Epithelial cell of esophagus (primary cell): Measurements from ENCODE around the gene GKN2.
A peak's percentile ranks its signal among the peaks of the same experiment; 100 is the strongest.

Experiments used
- DNase-seq: peaks from one replicate; pipeline ENCODE4 v3.0.0; 2010; ENCODE audit warnings: low read depth
- H3K4me3 ChIP-seq: 2 replicates; pipeline ENCODE4 v1.5.1; 2011; ENCODE audit warnings: mild to moderate bottlenecking, low read length, control low read depth
- TF ChIP-seq, protein P1 (sequence below): IDR thresholded peaks from 2 replicates; pipeline ENCODE4 v1.5.1; 2011; ENCODE audit warnings: low read depth, mild to moderate bottlenecking, low read length, control low read depth, inconsistent platforms; ENCODE audit not compliant: insufficient read depth; ENCODE audit errors: missing control alignments

The GKN2 gene

GRCh38 chr2:68925295-68925896 is 27.3 kb downstream of the GKN2 start:
- peak; percentile 72 for DNase-seq
- TF ChIP-seq, protein P1, sequence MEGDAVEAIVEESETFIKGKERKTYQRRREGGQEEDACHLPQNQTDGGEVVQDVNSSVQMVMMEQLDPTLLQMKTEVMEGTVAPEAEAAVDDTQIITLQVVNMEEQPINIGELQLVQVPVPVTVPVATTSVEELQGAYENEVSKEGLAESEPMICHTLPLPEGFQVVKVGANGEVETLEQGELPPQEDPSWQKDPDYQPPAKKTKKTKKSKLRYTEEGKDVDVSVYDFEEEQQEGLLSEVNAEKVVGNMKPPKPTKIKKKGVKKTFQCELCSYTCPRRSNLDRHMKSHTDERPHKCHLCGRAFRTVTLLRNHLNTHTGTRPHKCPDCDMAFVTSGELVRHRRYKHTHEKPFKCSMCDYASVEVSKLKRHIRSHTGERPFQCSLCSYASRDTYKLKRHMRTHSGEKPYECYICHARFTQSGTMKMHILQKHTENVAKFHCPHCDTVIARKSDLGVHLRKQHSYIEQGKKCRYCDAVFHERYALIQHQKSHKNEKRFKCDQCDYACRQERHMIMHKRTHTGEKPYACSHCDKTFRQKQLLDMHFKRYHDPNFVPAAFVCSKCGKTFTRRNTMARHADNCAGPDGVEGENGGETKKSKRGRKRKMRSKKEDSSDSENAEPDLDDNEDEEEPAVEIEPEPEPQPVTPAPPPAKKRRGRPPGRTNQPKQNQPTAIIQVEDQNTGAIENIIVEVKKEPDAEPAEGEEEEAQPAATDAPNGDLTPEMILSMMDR, result peak; percentile 98
- H3K4me3 ChIP-seq, result no peak overlapping the region

DNA sequence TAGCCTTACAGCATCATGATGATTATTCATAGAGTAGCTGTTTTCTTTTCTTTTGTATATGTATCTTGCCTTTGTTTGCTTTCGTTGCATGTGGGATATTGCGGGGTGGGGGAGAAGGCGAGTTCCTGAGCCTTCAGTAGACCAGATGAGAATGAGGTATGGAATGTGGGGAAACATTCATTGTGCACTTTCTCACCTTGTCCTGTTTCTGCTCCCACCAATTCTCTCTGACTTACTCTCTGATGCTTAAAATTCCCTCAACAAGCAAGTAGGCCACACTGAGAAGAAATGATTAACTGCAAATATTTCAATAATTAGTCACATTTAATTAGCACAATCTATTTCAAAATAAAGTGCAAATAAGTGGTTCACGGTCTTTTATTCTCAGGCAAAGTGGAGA is 31.0 kb downstream of the GKN2 start:
- no peak overlapping the region for H3K4me3 ChIP-seq
- DNase-seq, result peak; percentile 74
- TF ChIP-seq, protein P1, result no peak

GRCh38 chr2:68920481-68921170 is 32.1 kb downstream of the GKN2 start:
- no peak for DNase-seq
- no peak overlapping the region for H3K4me3 ChIP-seq
- TF ChIP-seq, protein P1, result no peak

GRCh38 chr2:68918497-68918896 is 34.2 kb downstream of the GKN2 start:
- peak; percentile 68 for DNase-seq
- no peak overlapping the region for H3K4me3 ChIP-seq
- TF ChIP-seq, protein P1, result no peak

- TF ChIP-seq, protein P1, result no peak
- DNase-seq, result no peak
- H3K4me3 ChIP-seq, result no peak overlapping the region
Observed at GRCh38 chr2:68917034-68917718, 35.5 kb downstream of the GKN2 start.

DNA sequence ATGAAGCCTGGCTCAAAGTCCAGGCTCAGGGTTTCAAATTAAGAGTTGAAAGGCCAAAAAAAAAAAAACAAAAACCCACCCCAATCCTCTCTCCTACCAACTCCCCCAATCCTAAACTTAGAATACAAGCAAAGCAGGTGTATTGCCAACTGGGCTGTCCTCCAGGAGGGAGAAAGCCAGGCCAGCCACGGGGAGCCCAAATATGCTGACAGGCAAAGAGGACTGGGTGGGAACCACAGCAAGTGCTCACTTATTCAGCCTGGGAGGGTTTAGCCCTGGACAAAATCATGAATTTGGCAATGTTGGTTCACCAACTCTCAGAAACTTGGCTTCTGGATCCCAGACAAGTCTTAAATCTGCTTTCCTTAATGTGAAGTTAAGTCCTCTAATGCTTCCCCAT is 36.5 kb downstream of the GKN2 start:
- DNase-seq, result no peak
- H3K4me3 ChIP-seq, result no peak overlapping the region
- TF ChIP-seq, protein P1, result no peak
